K562 (cell line): ENCODE data around the gene GNAI2. TPM values are rescaled to one million over a fixed set of nuclear protein-coding genes. Genes with fewer than 3 reads are reported as not detected.

Source experiments
- BRCA1 ChIP-seq, 2 experiments: fragments of 450-650 bp in 1 of 2; sonication (generic) in 1 of 2; formaldehyde crosslinking in 1 of 2; IDR thresholded peaks; 2 replicates each; pipeline versions ENCODE4 v1.5.0 to v1.6.1; 2017 to 2020; ENCODE audit warnings: mild to moderate bottlenecking in 1 of 2, missing genetic modification reagents in 1 of 2
- CC2D1A ChIP-seq: fragments of 450-650 bp; IDR thresholded peaks from 2 replicates; pipeline ENCODE4 v1.6.1; 2017; ENCODE audit warnings: mild to moderate bottlenecking
- CTBP1 ChIP-seq: fragments of 450-650 bp; IDR thresholded peaks from 2 replicates; pipeline ENCODE4 v1.6.1; 2016; ENCODE audit warnings: borderline replicate concordance
- CXXC5 ChIP-seq: fragments of 250-450 bp; sonication (Bioruptor Pico); IDR thresholded peaks from 2 replicates; pipeline ENCODE4 v1.8.0; 2022; ENCODE audit warnings: inconsistent platforms, mild to moderate bottlenecking, moderate library complexity
- E2F1 ChIP-seq: sonication (generic); formaldehyde crosslinking; IDR thresholded peaks from 2 replicates; pipeline ENCODE4 v1.8.1; 2023; ENCODE audit warnings: mild to moderate bottlenecking, missing genetic modification reagents, moderate library complexity
- FOS ChIP-seq: IDR thresholded peaks from 3 replicates; pipeline ENCODE4 v1.6.1; 2011; ENCODE audit not compliant: insufficient read length; ENCODE audit errors: extremely low read depth
- GABPB1 ChIP-seq: sonication (generic); formaldehyde crosslinking; IDR thresholded peaks from 2 replicates; pipeline ENCODE4 v1.8.0; 2022; ENCODE audit warnings: mild to moderate bottlenecking, missing genetic modification reagents
- HMGN3 ChIP-seq: IDR thresholded peaks from 2 replicates; pipeline ENCODE4 v1.6.1; 2011; ENCODE audit warnings: borderline replicate concordance, low read depth, mild to moderate bottlenecking, mixed read lengths, low read length; ENCODE audit not compliant: insufficient read length; ENCODE audit errors: extremely low read depth
- MYC ChIP-seq, 2 experiments: fragments of 250-450 bp in 1 of 2; sonication (Bioruptor Pico) in 1 of 2; IDR thresholded peaks; 2 replicates each; pipeline versions ENCODE4 v1.5.1 to v1.6.1; 2012 to 2021; ENCODE audit warnings: low read depth in 2 of 2, borderline replicate concordance in 1 of 2, improper control_type of control experiment in 1 of 2, low read length in 1 of 2, mild to moderate bottlenecking in 1 of 2, moderate library complexity in 1 of 2
- RAD21 ChIP-seq, 2 experiments: fragments of 250-450 bp in 1 of 2; fragments of 450-650 bp in 1 of 2; sonication (Bioruptor Pico) in 1 of 2; formaldehyde crosslinking in 1 of 2; IDR thresholded peaks in 1 of 2; conservative IDR thresholded peaks in 1 of 2; 2 replicates each; pipeline versions ENCODE4 v1.4.0 to v1.8.0; 2020 to 2022; ENCODE audit warnings: mild to moderate bottlenecking in 2 of 2, moderate library complexity in 1 of 2
- RBM17 ChIP-seq: fragments of 200-400 bp; formaldehyde crosslinking; IDR thresholded peaks from 2 replicates; pipeline ENCODE4 v1.6.1; 2017; ENCODE audit warnings: low read depth, mild to moderate bottlenecking, low read length, borderline replicate concordance
- RBM22 ChIP-seq: fragments of 200-400 bp; formaldehyde crosslinking; IDR thresholded peaks from 2 replicates; pipeline ENCODE4 v1.6.1; 2018; ENCODE audit warnings: low read length, low read depth; ENCODE audit not compliant: poor library complexity, severe bottlenecking
- SMARCA5 ChIP-seq: fragments of 450-650 bp; IDR thresholded peaks from 2 replicates; pipeline ENCODE4 v1.6.1; 2016
- SMC3 ChIP-seq: conservative IDR thresholded peaks from 2 replicates; pipeline ENCODE4 v1.6.1; 2011; ENCODE audit warnings: low read depth, low read length, improper control_type of control experiment; ENCODE audit not compliant: insufficient read depth
- XRCC5 ChIP-seq: fragments of 200-400 bp; formaldehyde crosslinking; IDR thresholded peaks from 2 replicates; pipeline ENCODE4 v1.6.1; 2017; ENCODE audit warnings: low read depth, mild to moderate bottlenecking, low read length
- ZC3H11A ChIP-seq: IDR thresholded peaks from 2 replicates; pipeline ENCODE4 v1.6.1; 2012; ENCODE audit warnings: low read depth, low read length, improper control_type of control experiment
- ZNF639 ChIP-seq, 2 experiments: fragments of 200-800 bp in 1 of 2; sonication (Bioruptor generic) in 1 of 2; sonication (generic) in 1 of 2; formaldehyde crosslinking in 1 of 2; IDR thresholded peaks in 1 of 2; conservative IDR thresholded peaks in 1 of 2; 2 replicates each; pipeline versions ENCODE4 v1.5.0 to v1.6.1; 2016 to 2020; ENCODE audit warnings: missing compliant biosample characterization in 1 of 2, missing genetic modification characterization in 1 of 2, missing genetic modification reagents in 1 of 2
- ZNF707 ChIP-seq: fragments of 250-450 bp; sonication (Bioruptor Pico); conservative IDR thresholded peaks from 2 replicates; pipeline ENCODE4 v1.8.0; 2022; ENCODE audit warnings: inconsistent platforms, mild to moderate bottlenecking, moderate library complexity
- ZNF740 ChIP-seq, 3 experiments: fragments of 200-800 bp in 1 of 3; sonication (Bioruptor generic) in 1 of 3; sonication (generic) in 1 of 3; formaldehyde crosslinking in 1 of 3; IDR thresholded peaks; 2 replicates each; pipeline versions ENCODE4 v1.6.1 to v1.8.0; 2016 to 2022; ENCODE audit warnings: mild to moderate bottlenecking in 2 of 3, missing compliant biosample characterization in 2 of 3, missing genetic modification characterization in 2 of 3, missing genetic modification reagents in 1 of 3
- polyA plus RNA-seq, 8 experiments: library from polyadenylated mRNA; depleted of rRNA in 4 of 8; stranded (reverse) in 5 of 8; unstranded in 3 of 8; fragments of >200 nt; fragmentation: Nextera tagmentation in 2 of 8; fragmentation: Illumina TruSeq in 1 of 8; extraction: Ambion mirVana in 2 of 8; extraction: Trizol in 1 of 8; gene quantifications; 2 replicates each; pipeline versions ENCODE4 v1.2.1 to v1.2.3, GENCODE V29; 2011 to 2014; ENCODE audit warnings: inconsistent platforms in 1 of 8, missing spikeins in 1 of 8
- total RNA-seq, 7 experiments: library from RNA; depleted of rRNA in 6 of 7; stranded (reverse); fragments of >200 nt in 6 of 7; fragmentation: Illumina TruSeq in 2 of 7; extraction: Trizol in 2 of 7; gene quantifications; 2 replicates each; pipeline versions ENCODE4 v1.2.1 to v1.2.3, GENCODE V29; 2011 to 2021; ENCODE audit warnings: low replicate concordance in 1 of 7
- TF ChIP-seq, protein P1 (sequence below): sonication (generic); formaldehyde crosslinking; IDR thresholded peaks from 2 replicates; pipeline ENCODE4 v1.8.0; 2022; ENCODE audit warnings: mild to moderate bottlenecking, missing genetic modification reagents

GNAI2 gene
- total and polyA plus RNA-seq, 9 of the 15 experiments (the other 6 are each of a cell fraction or from before 2014, with no cell fraction given) = 1.1 to 72.2 (median 42.7) TPM

- peak; percentile 97 for TF ChIP-seq ZNF740 (CRISPR knock-in tag; IDR thresholded peaks at IDR 0.05)
- peak in 1 of 2 experiments; percentile 87; a peak in 2 of 4 replicates for TF ChIP-seq ZNF740 (tag; IDR thresholded peaks at IDR 0.05)
- TF ChIP-seq HMGN3 = peak; percentile 24
- TF ChIP-seq XRCC5 = 0 out of 2 replicates have a peak, but pooled peaks have one; percentile 28
- no peak for TF ChIP-seq E2F1 (CRISPR knock-in tag)
- TF ChIP-seq FOS = no peak
- TF ChIP-seq ZNF707 (CRISPR knock-in tag) = no peak
- TF ChIP-seq, protein P1, sequence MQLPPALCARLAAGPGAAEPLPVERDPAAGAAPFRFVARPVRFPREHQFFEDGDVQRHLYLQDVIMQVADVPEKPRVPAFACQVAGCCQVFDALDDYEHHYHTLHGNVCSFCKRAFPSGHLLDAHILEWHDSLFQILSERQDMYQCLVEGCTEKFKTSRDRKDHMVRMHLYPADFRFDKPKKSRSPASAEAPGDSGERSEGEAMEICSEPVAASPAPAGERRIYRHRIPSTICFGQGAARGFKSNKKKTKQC (CRISPR knock-in tag) = 0 out of 2 replicates have a peak, but pooled peaks have one; percentile 18
- no peak for TF ChIP-seq SMARCA5
- no peak for TF ChIP-seq BRCA1 (IDR thresholded peaks at IDR 0.05)
- no peak for TF ChIP-seq BRCA1 (CRISPR knock-in tag; IDR thresholded peaks at IDR 0.05)
- no peak for TF ChIP-seq RBM17
- peak; percentile 59 for TF ChIP-seq CXXC5 (CRISPR knock-in tag)
- no peak for TF ChIP-seq ZC3H11A
- TF ChIP-seq RAD21 (CRISPR knock-in tag; conservative IDR thresholded peaks at IDR 0.05 in 1 of 2, IDR thresholded peaks at IDR 0.05 in 1 of 2) = peak; percentile 92 to 99
- TF ChIP-seq GABPB1 = peak; percentile 54; the same call in 1 of the 2 replicates
- TF ChIP-seq CC2D1A = peak; percentile 75; the same call in 1 of the 2 replicates
- TF ChIP-seq ZNF639 (CRISPR knock-in tag; conservative IDR thresholded peaks at IDR 0.05 in 1 of 2, IDR thresholded peaks at IDR 0.05 in 1 of 2) = no peak
- peak; percentile 60; the same call in 1 of the 2 replicates for TF ChIP-seq CTBP1
- TF ChIP-seq RBM22 = no peak
- TF ChIP-seq SMC3 = peak; percentile 95
- TF ChIP-seq MYC (IDR thresholded peaks at IDR 0.05; ENCODE audit: low read depth, low read length) = 0 out of 2 replicates have a peak, but pooled peaks have one; percentile 16
- TF ChIP-seq MYC (CRISPR knock-in tag; IDR thresholded peaks at IDR 0.05; ENCODE audit: borderline replicate concordance, low read depth) = no peak
These were observed 41.7 kb upstream of the GNAI2 start (continued) for GRCh38 chr3:50194128-50194902.
